Measurements from ENCODE around the gene PSMB9.
A peak's percentile ranks its signal among the peaks of the same experiment; 100 is the strongest.

Gene PSMB9

DNA sequence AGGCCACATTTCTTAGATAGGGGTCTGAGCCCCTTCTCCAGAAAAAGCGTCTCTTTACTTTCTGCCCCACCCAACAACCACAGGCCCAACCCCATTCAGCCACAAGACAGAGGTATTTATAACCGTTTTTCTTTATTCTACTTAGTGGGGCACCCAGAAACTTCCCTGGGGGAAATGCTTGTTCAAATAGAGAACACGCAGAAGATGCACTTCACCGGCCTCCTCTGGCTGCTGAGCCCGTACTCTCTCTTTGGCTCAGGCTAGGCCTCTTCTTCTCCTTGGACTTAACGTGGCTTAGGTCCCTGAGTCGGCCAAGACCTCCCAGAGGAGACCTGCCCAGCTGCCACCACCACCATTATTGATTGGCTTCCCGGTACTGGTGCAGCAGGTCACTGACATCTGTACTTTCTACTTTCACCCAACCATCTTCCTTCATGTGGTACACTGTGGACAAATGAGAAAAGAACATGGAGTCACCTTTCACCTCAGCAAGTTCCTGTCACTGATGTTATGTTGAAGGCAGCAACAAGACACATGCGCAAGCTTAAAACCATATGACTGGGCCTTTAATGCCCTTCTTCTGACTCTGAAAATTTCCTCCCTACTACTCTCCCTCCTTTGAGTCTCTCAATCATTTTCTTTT is 13.3 kb upstream of the PSMB9 start:
- no peak for DNase-seq

DNA sequence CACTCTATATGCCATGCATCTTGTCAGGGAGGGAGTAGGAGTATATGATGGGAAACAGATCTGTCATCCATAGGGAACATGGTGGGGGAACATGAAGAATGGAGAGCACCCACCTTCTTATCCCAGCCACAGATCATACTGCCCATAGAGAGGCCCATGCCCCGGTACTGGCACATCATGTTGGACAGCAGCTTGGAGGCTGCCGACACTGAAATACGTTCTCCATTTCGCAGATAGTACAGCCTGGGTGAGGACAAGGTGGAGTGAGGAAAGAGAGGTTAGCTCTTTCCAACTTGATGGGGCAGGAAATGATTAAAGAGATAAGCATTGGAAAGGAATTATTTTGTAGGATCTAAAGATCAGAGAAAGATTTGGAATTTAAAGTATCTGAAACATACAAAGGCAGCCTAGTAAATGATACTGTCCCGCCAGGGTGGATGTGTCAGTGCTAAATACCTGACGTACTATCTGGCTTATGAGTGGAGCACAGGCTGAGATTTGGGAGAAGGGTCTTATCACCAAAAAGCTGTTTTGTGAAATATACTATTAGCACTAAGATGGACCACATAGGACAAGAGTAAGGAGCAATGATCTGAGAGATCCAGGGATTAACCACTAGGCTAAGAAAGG is 11.9 kb upstream of the PSMB9 start:
- DNase-seq, result no peak

GRCh38 chr6:32842690-32843089 is 11.3 kb upstream of the PSMB9 start:
- no peak for DNase-seq

DNA sequence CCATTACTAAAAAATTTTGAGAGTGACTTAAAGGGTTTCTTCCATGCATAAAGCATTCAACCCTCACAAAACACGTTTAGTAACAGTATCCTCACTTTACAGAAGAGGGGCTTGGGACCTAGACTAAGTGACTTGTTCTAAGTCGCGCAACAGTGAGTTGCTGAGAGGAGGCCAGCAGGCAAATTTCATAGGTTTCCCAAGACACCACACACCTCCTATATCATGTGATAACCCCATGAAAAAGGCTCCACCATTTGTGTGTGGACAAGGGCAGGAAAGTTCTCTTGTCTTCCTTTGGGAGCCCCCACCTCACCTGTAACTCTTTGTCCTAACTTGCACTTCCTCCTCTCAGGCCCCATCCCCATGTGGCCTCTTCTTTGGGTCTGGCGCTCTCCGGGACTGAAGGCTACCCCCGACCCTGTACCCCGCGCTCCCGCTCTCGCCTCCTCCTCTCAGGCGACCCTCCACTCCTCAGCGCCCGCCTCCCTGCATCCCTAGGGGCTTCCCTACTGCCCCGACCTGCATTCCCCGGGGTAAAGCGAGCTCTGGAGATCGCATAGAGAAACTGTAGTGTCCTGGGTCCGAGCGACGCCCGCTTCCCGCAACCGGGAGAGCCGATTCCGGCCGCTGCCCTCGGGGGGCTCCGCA is 10.5 kb upstream of the PSMB9 start:
- DNase-seq, result no peak

- DNase-seq, result peak; percentile 89
Observed at GRCh38 chr6:32843979-32844838, 9.8 kb upstream of the PSMB9 start, which contains the start of gene PSMB8. PSMB8 (minus strand) TSS chr6:32844047; CDS start chr6:32843996, 51 bp downstream.

- no peak for DNase-seq
Observed at GRCh38 chr6:32844839-32845383, 9.1 kb upstream of the PSMB9 start.

- no peak for DNase-seq
Observed at GRCh38 chr6:32845384-32845884, 8.6 kb upstream of the PSMB9 start.

DNA sequence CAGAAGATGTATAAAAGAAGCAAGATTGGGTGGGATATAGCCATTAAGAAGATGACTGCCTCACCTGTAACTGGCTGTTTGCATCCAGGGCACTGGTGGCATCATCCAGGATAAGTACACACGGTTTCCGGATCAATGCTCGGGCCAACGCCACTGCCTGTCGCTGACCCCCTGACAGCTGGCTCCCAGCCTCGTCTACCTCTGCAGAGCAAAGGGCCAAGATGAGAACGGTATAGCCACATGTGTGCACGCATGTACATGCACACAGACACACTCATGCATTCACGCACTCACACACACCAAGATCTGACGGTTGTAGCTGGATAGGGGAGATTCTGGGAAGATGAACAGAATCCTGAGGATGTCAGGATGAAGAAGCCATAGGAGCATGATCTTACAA is 7.0 kb upstream of the PSMB9 start:
- no peak for DNase-seq

- DNase-seq, result no peak
Observed at GRCh38 chr6:32847795-32848194, 6.2 kb upstream of the PSMB9 start.

DNA sequence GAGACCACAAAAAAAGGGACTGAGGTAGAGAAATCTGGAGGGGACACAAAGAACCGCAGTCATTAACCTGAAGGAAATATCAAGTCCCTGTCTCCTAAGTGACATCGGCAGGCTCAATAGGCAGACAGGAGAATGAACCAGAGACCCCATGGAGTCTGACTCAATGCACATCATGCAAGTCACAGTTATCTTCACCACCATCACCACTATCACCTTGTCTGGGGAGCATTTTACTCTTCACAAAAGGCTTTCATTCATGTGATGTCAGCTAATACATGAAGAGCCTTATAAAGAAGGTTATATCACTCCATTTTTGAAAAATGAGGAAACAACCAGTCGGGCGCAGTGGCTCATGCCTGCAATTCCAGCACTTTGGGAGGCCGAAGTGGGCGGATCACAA is 4.9 kb upstream of the PSMB9 start:
- no peak for DNase-seq

GRCh38 chr6:32851025-32851424 is 3.0 kb upstream of the PSMB9 start:
- no peak for DNase-seq

DNA sequence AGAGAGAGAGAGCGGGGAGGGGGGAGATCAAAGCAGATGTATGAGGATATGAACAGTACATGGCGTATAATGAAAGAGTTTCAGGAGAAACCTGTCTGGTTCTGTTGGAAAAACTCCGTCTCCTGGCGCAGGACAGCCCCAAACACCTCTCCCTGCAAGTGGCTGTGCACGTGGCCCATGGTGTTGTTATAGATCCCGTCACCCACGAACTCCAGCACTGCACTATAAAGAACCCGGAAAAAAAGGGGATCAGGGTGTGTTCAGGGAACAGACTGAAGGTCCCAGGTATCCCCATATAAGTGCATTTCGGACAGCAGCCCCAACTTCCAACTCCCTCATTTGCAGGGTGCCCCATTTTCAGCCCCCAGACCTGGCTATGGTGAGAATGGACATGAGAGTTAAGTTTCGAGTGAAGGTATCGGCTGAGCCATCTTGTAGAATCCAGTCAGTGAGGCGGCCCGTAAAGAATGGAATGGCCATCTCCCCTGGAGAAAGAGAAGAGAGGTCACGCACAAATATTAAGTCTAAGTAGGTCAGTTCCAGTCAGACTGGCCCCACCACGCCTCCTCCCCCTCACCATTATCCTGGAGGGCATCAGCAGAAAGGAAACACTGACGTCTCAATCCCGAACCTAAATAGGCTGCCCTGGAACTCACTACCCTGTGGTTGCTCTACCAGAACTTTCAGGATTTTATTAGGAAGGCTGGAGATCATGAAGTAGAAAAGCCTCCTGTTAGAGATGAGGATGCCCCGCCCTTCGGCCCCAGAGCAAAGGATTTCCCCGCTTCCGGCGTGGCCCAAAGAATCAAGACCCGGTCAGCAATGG is 1.8 kb upstream of the PSMB9 start:
- no peak for DNase-seq

GRCh38 chr6:32852844-32853540 is 1.0 kb upstream of the PSMB9 start:
- peak; percentile 11 for DNase-seq

- DNase-seq, result peak; percentile 24
Observed at GRCh38 chr6:32854376-32855178, 585 bp downstream of the PSMB9 start.

DNA sequence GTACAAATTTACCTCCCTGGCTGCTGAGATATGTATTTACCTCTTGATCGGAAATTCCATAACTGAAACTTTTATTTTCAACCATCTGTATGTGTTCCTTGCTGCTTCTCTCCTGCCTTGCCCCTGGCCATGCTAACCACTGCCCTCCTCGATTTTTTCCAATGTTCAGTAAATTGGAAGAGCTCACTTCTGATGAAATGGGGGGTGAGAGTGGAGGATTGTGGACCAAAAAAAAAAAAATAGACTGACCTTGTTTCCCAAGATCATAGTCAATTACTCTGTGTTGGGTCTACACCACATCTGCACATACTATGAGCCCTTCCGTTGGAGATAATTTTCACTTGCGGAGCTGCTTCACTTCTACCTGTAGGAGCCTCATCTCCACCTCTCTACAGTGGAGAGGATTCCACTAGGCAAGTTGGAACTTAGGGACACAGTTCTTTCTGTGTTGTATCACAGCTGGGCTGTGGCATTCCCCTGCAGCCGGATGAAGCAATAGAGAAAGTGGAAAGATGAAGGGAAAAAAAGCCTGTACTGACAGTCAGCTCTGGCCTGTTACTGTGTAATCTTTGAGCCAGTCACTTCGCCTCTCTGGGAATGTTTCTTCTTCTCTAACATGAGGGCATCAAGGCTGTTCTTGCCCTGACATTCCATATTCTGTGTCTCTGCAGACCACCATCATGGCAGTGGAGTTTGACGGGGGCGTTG is 1.6 kb downstream of the PSMB9 start:
- no peak for DNase-seq

GRCh38 chr6:32857156-32857891 is 3.3 kb downstream of the PSMB9 start:
- no peak for DNase-seq

DNA sequence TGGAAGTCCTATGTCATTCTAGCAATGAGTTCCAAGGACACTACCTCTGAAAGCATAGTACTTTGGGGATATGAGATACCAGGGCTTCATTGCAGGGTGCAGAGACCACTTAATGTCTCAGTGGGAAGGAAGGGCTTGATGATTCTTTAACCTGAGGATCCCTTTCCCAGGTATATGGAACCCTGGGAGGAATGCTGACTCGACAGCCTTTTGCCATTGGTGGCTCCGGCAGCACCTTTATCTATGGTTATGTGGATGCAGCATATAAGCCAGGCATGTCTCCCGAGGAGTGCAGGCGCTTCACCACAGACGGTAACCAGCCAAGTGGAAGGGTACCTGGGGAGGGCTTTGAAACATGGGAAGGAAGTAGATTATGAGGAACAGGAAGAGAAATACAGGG is 4.2 kb downstream of the PSMB9 start:
- DNase-seq, result no peak

- DNase-seq, result no peak
Observed at GRCh38 chr6:32860674-32861073, 6.7 kb downstream of the PSMB9 start.

DNA sequence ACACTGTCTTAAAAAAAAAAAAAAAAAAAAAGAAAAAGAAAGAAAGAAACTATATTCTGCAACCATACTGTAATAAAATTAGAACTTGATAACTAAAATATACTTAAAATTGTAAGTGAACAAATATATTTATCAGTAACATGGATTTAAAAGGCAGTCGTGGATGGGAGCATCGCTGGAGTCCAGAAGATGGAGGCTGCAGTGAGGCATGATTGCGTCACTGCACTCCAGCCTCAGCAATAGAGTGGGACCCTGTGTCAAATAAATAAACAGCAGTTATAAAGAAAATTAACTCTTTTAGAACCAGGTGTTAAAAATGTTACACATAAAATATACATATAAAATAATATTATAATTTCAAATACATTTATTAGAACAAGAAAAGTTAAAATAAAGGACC is 8.7 kb downstream of the PSMB9 start:
- no peak for DNase-seq

All from fibroblast of skin of abdomen (primary cell).